ENCODE data around the gene C18orf63.

Gene C18orf63

DNA sequence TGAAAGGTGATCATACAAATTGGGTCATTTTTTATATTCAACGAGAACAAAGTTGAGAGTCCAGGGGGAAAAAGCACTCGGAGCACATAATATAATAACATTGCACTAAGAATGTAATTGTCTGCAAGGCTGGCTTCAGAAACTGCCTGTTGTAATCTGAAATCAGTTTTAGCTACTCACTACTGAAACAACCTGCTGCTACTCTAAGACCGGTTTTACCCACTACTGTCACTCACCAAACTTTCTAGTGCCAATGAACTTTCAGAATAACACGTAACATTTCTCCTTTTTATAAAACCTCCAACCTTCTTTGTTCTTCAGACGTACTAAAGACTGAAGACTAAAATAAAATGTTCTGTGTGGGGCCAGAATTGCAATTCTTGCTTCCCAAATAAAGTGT lies 12.3 kb upstream of the C18orf63 start:
- H3K27ac ChIP-seq: no peak overlapping the region
- H4K20me1 ChIP-seq (ENCODE audit: insufficient read depth): no peaks in the 10 kb centered on the region
- H3K36me3 ChIP-seq (ENCODE audit: insufficient read depth): no peaks in the 10 kb centered on the region
- no peak overlapping the region for H3K4me2 ChIP-seq
- H3K79me2 ChIP-seq (ENCODE audit: insufficient read depth, low read depth): no peaks in the 10 kb centered on the region
- no peak overlapping the region for H3K9ac ChIP-seq
- H3K4me1 ChIP-seq (ENCODE audit: low read depth, poor library complexity, severe bottlenecking): no peaks in the 10 kb centered on the region
- TF ChIP-seq, protein P1, sequence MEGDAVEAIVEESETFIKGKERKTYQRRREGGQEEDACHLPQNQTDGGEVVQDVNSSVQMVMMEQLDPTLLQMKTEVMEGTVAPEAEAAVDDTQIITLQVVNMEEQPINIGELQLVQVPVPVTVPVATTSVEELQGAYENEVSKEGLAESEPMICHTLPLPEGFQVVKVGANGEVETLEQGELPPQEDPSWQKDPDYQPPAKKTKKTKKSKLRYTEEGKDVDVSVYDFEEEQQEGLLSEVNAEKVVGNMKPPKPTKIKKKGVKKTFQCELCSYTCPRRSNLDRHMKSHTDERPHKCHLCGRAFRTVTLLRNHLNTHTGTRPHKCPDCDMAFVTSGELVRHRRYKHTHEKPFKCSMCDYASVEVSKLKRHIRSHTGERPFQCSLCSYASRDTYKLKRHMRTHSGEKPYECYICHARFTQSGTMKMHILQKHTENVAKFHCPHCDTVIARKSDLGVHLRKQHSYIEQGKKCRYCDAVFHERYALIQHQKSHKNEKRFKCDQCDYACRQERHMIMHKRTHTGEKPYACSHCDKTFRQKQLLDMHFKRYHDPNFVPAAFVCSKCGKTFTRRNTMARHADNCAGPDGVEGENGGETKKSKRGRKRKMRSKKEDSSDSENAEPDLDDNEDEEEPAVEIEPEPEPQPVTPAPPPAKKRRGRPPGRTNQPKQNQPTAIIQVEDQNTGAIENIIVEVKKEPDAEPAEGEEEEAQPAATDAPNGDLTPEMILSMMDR (conservative IDR thresholded peaks at IDR 0.05; ENCODE audit: low read depth, low read length): no peak
- H3K27me3 ChIP-seq (ENCODE audit: insufficient read depth, low read depth): no peaks in the 10 kb centered on the region
- H3K4me3 ChIP-seq (IDR thresholded peaks at IDR 0.05; ENCODE audit: insufficient read depth, low read depth, low read length): no peak overlapping the region
- no peak overlapping the region for H2AFZ ChIP-seq (ENCODE audit: low read depth)

- Histone ChIP-seq H3K4me2 (no peak overlapping the region), H4K20me1 (ENCODE audit: insufficient read depth) (no peaks in the 10 kb centered on the region), H3K4me1 (ENCODE audit: low read depth, poor library complexity, severe bottlenecking) (no peaks in the 10 kb centered on the region), H3K9ac (no peak overlapping the region), H3K27ac (no peak overlapping the region), H3K27me3 (ENCODE audit: insufficient read depth, low read depth) (no peaks in the 10 kb centered on the region), H3K79me2 (ENCODE audit: insufficient read depth, low read depth) (no peaks in the 10 kb centered on the region), H2AFZ (ENCODE audit: low read depth) (no peak overlapping the region), H3K4me3 (IDR thresholded peaks at IDR 0.05; ENCODE audit: insufficient read depth, low read depth, low read length) (no peak overlapping the region), H3K36me3 (ENCODE audit: insufficient read depth) (no peaks in the 10 kb centered on the region)
- TF ChIP-seq, protein P1 (conservative IDR thresholded peaks at IDR 0.05; ENCODE audit: low read depth, low read length): no peak
Measured at GRCh38 chr18:74303936-74304335, 11.7 kb upstream of the C18orf63 start.

DNA sequence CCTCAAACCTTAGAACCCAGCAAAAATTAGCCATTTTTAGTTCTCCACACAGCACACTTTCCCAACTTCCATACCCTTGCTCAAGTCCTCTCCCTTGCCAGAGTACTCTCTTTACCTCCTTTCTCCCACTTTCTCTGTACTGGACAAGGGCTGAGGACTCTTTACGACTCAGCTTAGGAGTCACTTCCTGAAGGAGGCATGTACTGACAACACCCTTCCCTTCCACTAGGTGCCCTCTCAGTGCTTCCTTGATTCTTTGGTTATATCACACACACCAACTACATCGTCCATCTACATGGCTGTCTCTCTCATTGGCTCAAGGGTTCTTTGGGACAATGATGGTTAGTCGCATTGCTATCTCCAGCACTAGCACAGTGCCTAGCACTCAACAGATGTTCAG lies 5.2 kb upstream of the C18orf63 start:
- H3K4me3 ChIP-seq (IDR thresholded peaks at IDR 0.05; ENCODE audit: insufficient read depth, low read depth, low read length): no peak overlapping the region
- no peaks in the 10 kb centered on the region for H3K36me3 ChIP-seq (ENCODE audit: insufficient read depth)
- H3K9ac ChIP-seq: no peak overlapping the region
- H3K27me3 ChIP-seq (ENCODE audit: insufficient read depth, low read depth): no peaks in the 10 kb centered on the region
- no peaks in the 10 kb centered on the region for H3K4me1 ChIP-seq (ENCODE audit: low read depth, poor library complexity, severe bottlenecking)
- no peak overlapping the region for H3K27ac ChIP-seq
- TF ChIP-seq, protein P1 (conservative IDR thresholded peaks at IDR 0.05; ENCODE audit: low read depth, low read length): no peak
- H3K79me2 ChIP-seq (ENCODE audit: insufficient read depth, low read depth): no peaks in the 10 kb centered on the region
- H2AFZ ChIP-seq (ENCODE audit: low read depth): no peak overlapping the region
- no peaks in the 10 kb centered on the region for H4K20me1 ChIP-seq (ENCODE audit: insufficient read depth)
- no peak overlapping the region for H3K4me2 ChIP-seq

- H4K20me1 ChIP-seq (ENCODE audit: insufficient read depth): no peaks in the 10 kb centered on the region
- no peak overlapping the region for H3K4me2 ChIP-seq
- no peak overlapping the region for H2AFZ ChIP-seq (ENCODE audit: low read depth)
- H3K27ac ChIP-seq: no peak overlapping the region
- TF ChIP-seq, protein P1 (conservative IDR thresholded peaks at IDR 0.05; ENCODE audit: low read depth, low read length): no peak
- no peaks in the 10 kb centered on the region for H3K27me3 ChIP-seq (ENCODE audit: insufficient read depth, low read depth)
- H3K4me1 ChIP-seq (ENCODE audit: low read depth, poor library complexity, severe bottlenecking): no peaks in the 10 kb centered on the region
- no peaks in the 10 kb centered on the region for H3K79me2 ChIP-seq (ENCODE audit: insufficient read depth, low read depth)
- H3K4me3 ChIP-seq (IDR thresholded peaks at IDR 0.05; ENCODE audit: insufficient read depth, low read depth, low read length): no peak overlapping the region
- H3K36me3 ChIP-seq (ENCODE audit: insufficient read depth): no peaks in the 10 kb centered on the region
- H3K9ac ChIP-seq: no peak overlapping the region
Measured at GRCh38 chr18:74311000-74311399, 4.6 kb upstream of the C18orf63 start.

Data from KMS-11 (cell line).